ENCODE data around the gene CBLB. TPM values are rescaled to one million over a fixed set of nuclear protein-coding genes. Genes with fewer than 3 reads are reported as not detected.

CBLB gene
- total RNA-seq, 6 experiments from 2014 or later = 9.4 to 21.4 (median 18.2) TPM

GRCh38 chr3:105832644-105833043, 36.2 kb downstream of the CBLB start:
- Histone ChIP-seq H3K4me3 (no peak overlapping the region), H3K9me3 (no peaks in the 10 kb centered on the region), H3K27ac (no peak overlapping the region), H3K36me3 (no peaks in the 10 kb centered on the region), H3K4me1 (peaks cover 0 to 36% (median 8%) of the 10 kb centered on the region in 4 donors), H3K27me3 (no peaks in the 10 kb centered on the region)
- intact Hi-C loops (cut with DNase I) = no loop called here
- no peak for ATAC-seq
- TF ChIP-seq CTCF (IDR thresholded peaks at IDR 0.05) (no peak), POLR2A (IDR thresholded peaks at IDR 0.05) (no peak)
- 30% methylated on average over 4 of the region's 4 CpGs for WGBS (ENCODE audit: insufficient coverage, low coverage, low lambda C conversion rate, missing lambda C conversion rate)
- DNase-seq = no peak

GRCh38 chr3:105830836-105831235, 38.0 kb downstream of the CBLB start:
- no peaks in the 10 kb centered on the region for H3K27me3 ChIP-seq
- H3K4me3 ChIP-seq = no peak overlapping the region
- WGBS (ENCODE audit: insufficient coverage, low coverage, low lambda C conversion rate, missing lambda C conversion rate) = 83% methylated on average over 2 of the region's 2 CpGs
- TF ChIP-seq POLR2A (IDR thresholded peaks at IDR 0.05) = no peak
- no peak for TF ChIP-seq CTCF (IDR thresholded peaks at IDR 0.05)
- H3K9me3 ChIP-seq = no peaks in the 10 kb centered on the region
- DNase-seq (no peak), ATAC-seq (no peak)
- H3K36me3 ChIP-seq = no peaks in the 10 kb centered on the region
- peaks cover 0 to 20% (median 3%) of the 10 kb centered on the region in 4 donors for H3K4me1 ChIP-seq
- H3K27ac ChIP-seq = no peak overlapping the region
- intact Hi-C loops (cut with DNase I) = no loop called here

- DNase-seq (no peak), ATAC-seq (peak in 3 of 4 donors; percentile 22 to 42 (median 29))
- no peak for TF ChIP-seq POLR2A (IDR thresholded peaks at IDR 0.05)
- no peak for TF ChIP-seq CTCF (IDR thresholded peaks at IDR 0.05)
- no peaks in the 10 kb centered on the region for H3K27me3 ChIP-seq
- H3K4me3 ChIP-seq = no peak overlapping the region
- H3K4me1 ChIP-seq = peaks cover 0 to 12% (median 0%) of the 10 kb centered on the region in 4 donors
- WGBS (ENCODE audit: insufficient coverage, low coverage, low lambda C conversion rate, missing lambda C conversion rate) = 53% methylated on average over 4 of the region's 4 CpGs
- no peaks in the 10 kb centered on the region for H3K9me3 ChIP-seq
- no peak overlapping the region for H3K27ac ChIP-seq
- intact Hi-C loops (cut with DNase I) = no loop called here
- H3K36me3 ChIP-seq = no peaks in the 10 kb centered on the region
Observed at GRCh38 chr3:105829871-105830622, 38.8 kb downstream of the CBLB start.

GRCh38 chr3:105829229-105829628, 39.6 kb downstream of the CBLB start:
- no peak overlapping the region for H3K27ac ChIP-seq
- DNase-seq = no peak

More at GRCh38 chr3:105829229-105829628, 39.6 kb downstream of the CBLB start:
- no peaks in the 10 kb centered on the region for H3K36me3 ChIP-seq
- intact Hi-C loops (cut with DNase I) = no loop called here
- H3K4me3 ChIP-seq = no peak overlapping the region
- ATAC-seq = no peak
- H3K27me3 ChIP-seq = no peaks in the 10 kb centered on the region
- H3K9me3 ChIP-seq = no peaks in the 10 kb centered on the region
- WGBS (ENCODE audit: insufficient coverage, low coverage, low lambda C conversion rate, missing lambda C conversion rate) = 89% methylated on average over 3 of the region's 4 CpGs
- TF ChIP-seq POLR2A (IDR thresholded peaks at IDR 0.05) (no peak), CTCF (IDR thresholded peaks at IDR 0.05) (no peak)
- H3K4me1 ChIP-seq = peaks cover 0 to 6% (median 0%) of the 10 kb centered on the region in 4 donors

All from right lobe of liver (tissue), 6 donors.